ENCODE measurements around the gene KIFBP.

- TF ChIP-seq TAF15 (IDR thresholded peaks at IDR 0.05; ENCODE audit: low read depth, low read length, poor library complexity, severe bottlenecking) (no peak), HINFP (CRISPR knock-in tag; IDR thresholded peaks at IDR 0.05; ENCODE audit: low read depth) (no peak), NONO (IDR thresholded peaks at IDR 0.05) (no peak), NONO (CRISPR knock-in tag; conservative IDR thresholded peaks at IDR 0.05) (no peak), ZNF253 (CRISPR knock-in tag; IDR thresholded peaks at IDR 0.05; ENCODE audit: borderline replicate concordance) (no peak), RBM39 (IDR thresholded peaks at IDR 0.05; ENCODE audit: low read depth, low read length, poor library complexity, severe bottlenecking) (no peak), ZFP36 (IDR thresholded peaks at IDR 0.05; ENCODE audit: borderline replicate concordance, low read depth, low read length, partially characterized antibody) (no peak), ZNF331 (CRISPR knock-in tag; IDR thresholded peaks at IDR 0.05) (no peak), ZBTB33 (CRISPR knock-in tag; IDR thresholded peaks at IDR 0.05) (0 out of 2 replicates have a peak, but pooled peaks have one; percentile 15), ZNF30 (CRISPR knock-in tag; IDR thresholded peaks at IDR 0.05) (no peak), SP140L (CRISPR knock-in tag; IDR thresholded peaks at IDR 0.05; ENCODE audit: borderline replicate concordance) (no peak), CTCF (CRISPR knock-in tag; IDR thresholded peaks at IDR 0.05) (no peak), EP300 (IDR thresholded peaks at IDR 0.05; ENCODE audit: low read depth in 2 of 2, low read length in 2 of 2) (no peak), EP300 (CRISPR knock-in tag; IDR thresholded peaks at IDR 0.05; ENCODE audit: borderline replicate concordance) (no peak)
Measured at GRCh38 chr10:69056129-69056528, 67.5 kb downstream of the KIFBP start.
